ENCODE data around the gene WNT3A. TPM values are rescaled to one million over a fixed set of nuclear protein-coding genes. Genes with fewer than 3 reads are reported as not detected.
"Not testable (repeated sequence)": the region's sequence is repeated elsewhere in the genome, so short reads cannot be mapped to it uniquely, and the experiment has no call there.

The WNT3A gene
- total RNA-seq, 3 donors from 2014 or later, result not detected

GRCh38 chr1:228016653-228017355, 10.0 kb downstream of the WNT3A start:
- no peak for ATAC-seq
- Histone ChIP-seq H3K4me3 (no peak overlapping the region), H3K9me3 (no peaks in the 10 kb centered on the region), H3K36me3 (ENCODE audit: low read depth) (no peaks in the 10 kb centered on the region), H3K4me1 (ENCODE audit: low read depth) (no peaks in the 10 kb centered on the region)
- intact Hi-C loops (cut with DNase I, micrococcal nuclease), result no loop called here
- DNase-seq, result peak in 1 of 3 donors; percentile 9
- TF ChIP-seq CTCF (IDR thresholded peaks at IDR 0.05), result no peak

GRCh38 chr1:228017356-228018124, 10.7 kb downstream of the WNT3A start:
- Histone ChIP-seq H3K36me3 (ENCODE audit: low read depth) (no peaks in the 10 kb centered on the region), H3K4me1 (ENCODE audit: low read depth) (no peaks in the 10 kb centered on the region), H3K4me3 (no peak overlapping the region), H3K9me3 (no peaks in the 10 kb centered on the region)
- ATAC-seq (no peak), DNase-seq (peak in 1 of 3 donors; percentile 11)
- intact Hi-C loops (cut with DNase I, micrococcal nuclease), result no loop called here
- TF ChIP-seq CTCF (IDR thresholded peaks at IDR 0.05), result no peak

GRCh38 chr1:228018125-228018398, 11.3 kb downstream of the WNT3A start:
- no peak for TF ChIP-seq CTCF (IDR thresholded peaks at IDR 0.05)
- H3K9me3 ChIP-seq, result no peaks in the 10 kb centered on the region
- no peak overlapping the region for H3K4me3 ChIP-seq
- intact Hi-C loops (cut with DNase I, micrococcal nuclease), result no loop called here
- DNase-seq (peak in 2 of 3 donors; percentile 4 to 8), ATAC-seq (no peak)
- H3K36me3 ChIP-seq (ENCODE audit: low read depth), result no peaks in the 10 kb centered on the region
- no peaks in the 10 kb centered on the region for H3K4me1 ChIP-seq (ENCODE audit: low read depth)

- no peak for TF ChIP-seq CTCF (IDR thresholded peaks at IDR 0.05)
- no peaks in the 10 kb centered on the region for H3K36me3 ChIP-seq (ENCODE audit: low read depth)
- H3K4me1 ChIP-seq (ENCODE audit: low read depth), result no peaks in the 10 kb centered on the region
- peak in 2 of 3 donors; percentile 10 to 16 for DNase-seq
- no peaks in the 10 kb centered on the region for H3K9me3 ChIP-seq
- intact Hi-C loops (cut with DNase I, micrococcal nuclease), result no loop called here
- ATAC-seq, result no peak
- no peak overlapping the region for H3K4me3 ChIP-seq
Measured at GRCh38 chr1:228018961-228019721, 12.3 kb downstream of the WNT3A start.

GRCh38 chr1:228019722-228020083, 12.9 kb downstream of the WNT3A start:
- DNase-seq; H3K4me1 ChIP-seq (ENCODE audit: low read depth); H3K4me3 ChIP-seq; H3K9me3 ChIP-seq; H3K36me3 ChIP-seq (ENCODE audit: low read depth); intact Hi-C loops (cut with DNase I, micrococcal nuclease); ATAC-seq: not testable (repeated sequence)
